Spleen (tissue), 11 donors: Measurements from ENCODE around the gene IPO7. TPM values are rescaled to one million over a fixed set of nuclear protein-coding genes. Genes with fewer than 3 reads are reported as not detected.
"Not testable (repeated sequence)": the region's sequence is repeated elsewhere in the genome, so short reads cannot be mapped to it uniquely, and the experiment has no call there.

Experiments used
- DNase-seq: peaks from one replicate; pipeline ENCODE4 v3.0.0-alpha.2; 2020
- H3K27ac ChIP-seq, 8 donors: fragments of 200-600 bp; sonication (generic) in 7 of 8; 1 replicate in 4 of 8; 2 replicates in 4 of 8; pipeline versions ENCODE4 v1.5.0 to v1.8.0; 2016 to 2021; ENCODE audit warnings: inconsistent platforms in 4 of 8, mild to moderate bottlenecking in 4 of 8, moderate library complexity in 1 of 8
- H3K27me3 ChIP-seq, 7 donors: fragments of 200-600 bp; sonication (generic) in 6 of 7; replicated peaks in 1 of 7; 1 replicate in 4 of 7; 2 replicates in 3 of 7; pipeline versions ENCODE4 v1.5.0 to v1.8.0; 2016 to 2021; ENCODE audit warnings: inconsistent platforms in 3 of 7, mild to moderate bottlenecking in 1 of 7
- H3K36me3 ChIP-seq, 6 donors: fragments of 200-600 bp; sonication (generic) in 5 of 6; 1 replicate in 4 of 6; 2 replicates in 2 of 6; pipeline versions ENCODE4 v1.5.0 to v1.8.0; 2016 to 2021; ENCODE audit warnings: inconsistent platforms in 2 of 6
- H3K4me1 ChIP-seq, 6 donors: fragments of 200-600 bp; sonication (generic) in 5 of 6; 1 replicate in 3 of 6; 2 replicates in 3 of 6; pipeline versions ENCODE4 v1.5.0 to v1.8.0; 2016 to 2021; ENCODE audit warnings: inconsistent platforms in 3 of 6
- H3K4me3 ChIP-seq, 8 donors: fragments of 200-600 bp; sonication (generic) in 7 of 8; 1 replicate in 4 of 8; 2 replicates in 4 of 8; pipeline versions ENCODE4 v1.5.0 to v1.8.0; 2016 to 2021; ENCODE audit warnings: inconsistent platforms in 4 of 8, mild to moderate bottlenecking in 4 of 8, moderate library complexity in 2 of 8
- H3K9me3 ChIP-seq, 8 donors: fragments of 200-600 bp; sonication (generic) in 7 of 8; 1 replicate in 4 of 8; 2 replicates in 4 of 8; pipeline versions ENCODE4 v1.5.0 to v1.8.0; 2016 to 2021; ENCODE audit warnings: inconsistent platforms in 4 of 8
- CTCF ChIP-seq, 11 experiments: fragments of 200-600 bp in 7 of 11; fragments of 450-650 bp in 4 of 11; sonication (generic) in 4 of 11; IDR thresholded peaks in 8 of 11; conservative IDR thresholded peaks in 3 of 11; 1 replicate in 7 of 11; 2 replicates in 4 of 11; pipeline versions ENCODE4 v1.4.0 to v1.8.0; 2016 to 2021; ENCODE audit warnings: antibody characterized with exemption in 11 of 11, inconsistent platforms in 4 of 11, mild to moderate bottlenecking in 1 of 11
- POLR2A ChIP-seq, 3 donors: fragments of 450-650 bp; IDR thresholded peaks; one replicate each; pipeline ENCODE4 v1.5.1; 2017; ENCODE audit warnings: antibody characterized with exemption in 3 of 3, mild to moderate bottlenecking in 1 of 3
- POLR2AphosphoS5 ChIP-seq, 3 donors: sonication (generic); formaldehyde crosslinking; IDR thresholded peaks; one replicate each; pipeline ENCODE4 v1.5.1; 2017; ENCODE audit warnings: antibody characterized with exemption in 3 of 3
- WGBS, 5 donors: extraction: QIAGEN DNeasy Blood & Tissue Kit in 3 of 5; methylation state at CpG; one replicate each; pipeline versions ENCODE4 v1.1.5 to v1.1.7; 2013 to 2018; 5-methylcytosine and 5-hydroxymethylcytosine counted together
- intact Hi-C: fragments of 100-400 bp; cut with DNase I; formaldehyde crosslinking; loops from one replicate; pipeline ENCODE4 v1.15.0; 2023; ENCODE audit warnings: low total_unique reads
- polyA plus RNA-seq, 3 donors: library from polyadenylated mRNA; stranded (reverse); fragments of 200-250 nt; gene quantifications; one replicate each; pipeline ENCODE4 v1.2.1, GENCODE V29; 2013
- total RNA-seq, 7 donors: library from RNA; depleted of rRNA in 3 of 7; stranded (reverse); fragments of >200 nt in 3 of 7; fragmentation: NEBNext Ultra II Directional in 4 of 7; extraction: Animal tissue kit (Norgen Biotek cat#: 25700) in 4 of 7; gene quantifications; one replicate each; pipeline versions ENCODE4 v1.1.0 to v1.2.1, GENCODE V29; 2016 to 2021
- donor health status: healthy with polysubstance abuse.
- donor health status: DM: no; HTN: no; CAD: no; lungs with moderate emphysema.
- donor health status: DM: no; HTN: no; CAD: no.
- donor health status: Bipolar disorder and iron deficiency.
- donor health status: healthy.
- donor health status: DM: no; HTN: no; CAD: no.
- donor health status: DM: yes; HTN: yes; CAD: no.

The IPO7 gene
- total and polyA plus RNA-seq, 10 donors = 12.8 to 104 (median 64.8) TPM

- no peak overlapping the region for H3K4me3 ChIP-seq
- H3K27me3 ChIP-seq = no peaks in the 10 kb centered on the region
- TF ChIP-seq CTCF (IDR thresholded peaks at IDR 0.05 in 8 of 11, conservative IDR thresholded peaks at IDR 0.05 in 3 of 11) (no peak), POLR2A (IDR thresholded peaks at IDR 0.05) (no peak), POLR2AphosphoS5 (IDR thresholded peaks at IDR 0.05) (no peak)
- no peak for DNase-seq
- intact Hi-C loops = no loop called here
- H3K9me3 ChIP-seq = no peaks in the 10 kb centered on the region
- H3K27ac ChIP-seq = no peak overlapping the region
- H3K36me3 ChIP-seq = peaks cover 0 to 31% (median 0%) of the 10 kb centered on the region in 6 donors
- peaks cover 4 to 81% (median 41%) of the 10 kb centered on the region in 6 donors for H3K4me1 ChIP-seq
- WGBS, 5 donors = 81 to 96% (median 85%) methylated on average over 10 of the region's 10 CpGs
Observed at GRCh38 chr11:9396310-9396709, 11.9 kb downstream of the IPO7 start.

- no peak overlapping the region for H3K27ac ChIP-seq
- no peak for TF ChIP-seq CTCF (IDR thresholded peaks at IDR 0.05 in 8 of 11, conservative IDR thresholded peaks at IDR 0.05 in 3 of 11)
- no peak for TF ChIP-seq POLR2AphosphoS5 (IDR thresholded peaks at IDR 0.05)
- no peak for TF ChIP-seq POLR2A (IDR thresholded peaks at IDR 0.05)
- no peak overlapping the region for H3K4me3 ChIP-seq
- no peak for DNase-seq
- H3K36me3 ChIP-seq = peaks cover 0 to 30% (median 0%) of the 10 kb centered on the region in 6 donors
- no peaks in the 10 kb centered on the region for H3K9me3 ChIP-seq
- intact Hi-C loops = no loop called here
- peaks cover 4 to 77% (median 40%) of the 10 kb centered on the region in 6 donors for H3K4me1 ChIP-seq
- H3K27me3 ChIP-seq = no peaks in the 10 kb centered on the region
- 82 to 91% (median 84%) methylated on average over 3 of the region's 3 CpGs for WGBS, 5 donors
Observed at GRCh38 chr11:9396752-9397151, 12.3 kb downstream of the IPO7 start.

GRCh38 chr11:9397746-9398680 is 13.6 kb downstream of the IPO7 start:
- intact Hi-C loops = no loop called here
- H3K27ac ChIP-seq = no peak overlapping the region
- no peaks in the 10 kb centered on the region for H3K9me3 ChIP-seq
- H3K4me3 ChIP-seq = no peak overlapping the region
- DNase-seq = no peak
- H3K4me1 ChIP-seq = peaks cover 4 to 64% (median 33%) of the 10 kb centered on the region in 6 donors
- TF ChIP-seq CTCF (IDR thresholded peaks at IDR 0.05 in 8 of 11, conservative IDR thresholded peaks at IDR 0.05 in 3 of 11) (no peak), POLR2AphosphoS5 (IDR thresholded peaks at IDR 0.05) (no peak), POLR2A (IDR thresholded peaks at IDR 0.05) (no peak)
- 76 to 81% (median 78%) methylated on average over 4 of the region's 4 CpGs for WGBS, 5 donors
- H3K27me3 ChIP-seq = no peaks in the 10 kb centered on the region
- peaks cover 0 to 23% (median 0%) of the 10 kb centered on the region in 6 donors for H3K36me3 ChIP-seq

GRCh38 chr11:9399466-9399865 is 15.0 kb downstream of the IPO7 start:
- Histone ChIP-seq H3K4me3 (no peak overlapping the region), H3K4me1 (peaks cover 4 to 51% (median 26%) of the 10 kb centered on the region in 6 donors), H3K36me3 (peaks cover 0 to 38% (median 5%) of the 10 kb centered on the region in 6 donors), H3K27ac (no peak overlapping the region), H3K9me3 (no peaks in the 10 kb centered on the region), H3K27me3 (no peaks in the 10 kb centered on the region)
- intact Hi-C loops = no loop called here
- TF ChIP-seq CTCF (IDR thresholded peaks at IDR 0.05 in 8 of 11, conservative IDR thresholded peaks at IDR 0.05 in 3 of 11) (no peak), POLR2A (IDR thresholded peaks at IDR 0.05) (no peak), POLR2AphosphoS5 (IDR thresholded peaks at IDR 0.05) (no peak)
- DNase-seq = no peak

- H3K4me3 ChIP-seq, intact Hi-C loops, H3K27me3 ChIP-seq, H3K9me3 ChIP-seq, H3K27ac ChIP-seq: not testable (repeated sequence)
- DNase-seq = peak; percentile 35
- Histone ChIP-seq H3K4me1 (peaks cover 4 to 31% (median 12%) of the 10 kb centered on the region in 6 donors), H3K36me3 (peaks cover 0 to 47% (median 17%) of the 10 kb centered on the region in 6 donors)
- WGBS, 5 donors = 71 to 84% (median 73%) methylated on average over 7 to 8 of the region's 8 CpGs
Observed at GRCh38 chr11:9401884-9402283, 17.4 kb downstream of the IPO7 start.
